Activated T-helper 9 cell treated with anti-CD3 and anti-CD28 coated beads, Interleukin-2, amount 50 U/mL, for 16 hours (primary cell): ENCODE results near the gene WIPF2.

Experiments
- DNase-seq: peaks from one replicate; pipeline ENCODE4 v3.0.0-alpha.2; 2020; ENCODE audit warnings: low read depth

The WIPF2 gene

DNA sequence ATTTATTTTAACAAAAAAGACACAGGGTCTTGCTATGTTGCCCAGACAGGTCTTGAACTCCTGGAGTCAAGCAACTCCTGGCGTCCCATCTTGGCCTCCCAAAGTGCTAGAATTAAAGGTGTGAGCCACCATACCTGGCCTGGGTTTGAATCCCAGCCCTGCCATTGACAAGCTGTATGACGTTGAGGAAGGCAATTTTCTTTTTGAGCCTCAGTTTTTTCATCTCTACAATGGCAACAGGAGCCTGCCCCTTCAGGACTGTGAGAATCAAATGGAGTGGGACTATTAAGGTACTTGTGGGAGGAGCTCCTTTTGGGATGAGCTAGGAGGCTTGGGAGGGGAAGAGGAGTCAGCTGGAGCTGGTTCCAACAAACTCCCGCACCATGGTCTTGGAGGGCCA is 96.1 kb downstream of the WIPF2 start:
- DNase-seq = no peak

GRCh38 chr17:40315678-40316570 is 96.8 kb downstream of the WIPF2 start:
- no peak for DNase-seq

GRCh38 chr17:40316571-40317344 is 97.7 kb downstream of the WIPF2 start:
- no peak for DNase-seq

- DNase-seq = no peak
Measured at GRCh38 chr17:40317345-40317873, 98.3 kb downstream of the WIPF2 start.

GRCh38 chr17:40317880-40318829 is 99.1 kb downstream of the WIPF2 start:
- DNase-seq = peak; percentile 87

GRCh38 chr17:40318830-40319391 is 99.8 kb downstream of the WIPF2 start:
- DNase-seq = no peak

DNA sequence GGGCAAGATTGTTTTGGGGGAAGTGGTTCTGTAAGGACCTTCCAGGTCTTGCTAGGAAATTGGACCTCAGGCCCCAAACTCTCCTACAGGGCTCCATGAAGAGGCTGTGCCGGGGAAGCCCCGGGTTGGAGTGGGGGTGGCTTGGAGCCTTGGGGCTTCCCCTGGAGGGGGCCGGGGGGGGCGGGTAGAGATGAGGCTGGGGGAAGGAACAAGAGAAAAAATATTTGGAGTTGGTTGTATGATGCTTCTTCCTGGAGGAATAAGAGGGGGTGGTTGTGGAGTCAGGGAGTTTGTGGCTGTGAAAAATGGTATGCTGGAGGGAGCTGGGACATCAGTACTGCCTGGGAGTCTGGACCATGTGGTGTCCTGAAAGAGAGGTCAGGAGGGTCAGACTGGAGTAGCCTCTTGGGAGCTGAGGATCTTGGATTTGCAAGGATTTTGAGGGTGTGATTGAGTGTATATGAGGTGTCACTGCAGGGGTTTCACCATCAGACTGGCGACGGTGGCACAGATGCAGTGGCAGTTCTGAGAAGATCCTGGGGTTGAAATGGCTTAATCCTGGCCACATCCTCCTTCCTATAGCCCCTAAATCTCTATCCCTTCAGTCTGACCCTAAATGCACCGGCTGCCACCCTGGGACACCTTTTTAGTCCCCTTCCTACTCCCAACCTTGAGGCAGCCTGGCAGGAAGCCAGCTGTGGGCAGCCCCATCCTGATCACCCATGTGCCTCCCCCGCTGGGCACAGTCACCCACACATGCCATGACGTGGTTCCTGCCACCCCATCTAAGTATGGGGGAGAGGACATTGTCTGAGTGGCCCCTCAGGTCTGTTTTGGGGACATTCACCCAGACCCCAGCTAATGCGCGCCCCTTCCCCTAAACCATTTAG is 100.8 kb downstream of the WIPF2 start:
- peak; percentile 73 for DNase-seq

- DNase-seq = no peak
Measured at GRCh38 chr17:40320756-40321523, 101.8 kb downstream of the WIPF2 start.

DNA sequence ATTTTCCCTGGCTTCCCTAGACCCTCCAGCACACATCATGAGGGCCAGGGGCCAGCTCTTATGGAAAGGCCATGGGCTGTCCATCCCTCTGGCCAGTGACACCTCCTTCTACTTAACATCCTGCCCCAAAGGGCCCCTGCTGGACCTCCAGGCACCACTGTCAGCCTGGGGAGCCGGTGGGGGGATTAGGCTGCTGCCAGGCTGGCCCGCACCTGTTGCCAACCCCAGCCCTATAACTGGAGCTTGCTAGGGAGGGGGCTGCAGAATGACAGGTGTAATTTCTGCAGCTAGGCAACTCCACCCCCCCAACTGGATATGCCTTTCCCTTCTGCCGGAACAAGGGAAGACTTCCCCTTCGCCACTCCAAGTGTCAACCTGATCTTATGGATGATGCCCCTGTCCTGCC is 102.4 kb downstream of the WIPF2 start:
- no peak for DNase-seq

GRCh38 chr17:40321961-40322357 is 102.9 kb downstream of the WIPF2 start:
- DNase-seq = no peak

DNA sequence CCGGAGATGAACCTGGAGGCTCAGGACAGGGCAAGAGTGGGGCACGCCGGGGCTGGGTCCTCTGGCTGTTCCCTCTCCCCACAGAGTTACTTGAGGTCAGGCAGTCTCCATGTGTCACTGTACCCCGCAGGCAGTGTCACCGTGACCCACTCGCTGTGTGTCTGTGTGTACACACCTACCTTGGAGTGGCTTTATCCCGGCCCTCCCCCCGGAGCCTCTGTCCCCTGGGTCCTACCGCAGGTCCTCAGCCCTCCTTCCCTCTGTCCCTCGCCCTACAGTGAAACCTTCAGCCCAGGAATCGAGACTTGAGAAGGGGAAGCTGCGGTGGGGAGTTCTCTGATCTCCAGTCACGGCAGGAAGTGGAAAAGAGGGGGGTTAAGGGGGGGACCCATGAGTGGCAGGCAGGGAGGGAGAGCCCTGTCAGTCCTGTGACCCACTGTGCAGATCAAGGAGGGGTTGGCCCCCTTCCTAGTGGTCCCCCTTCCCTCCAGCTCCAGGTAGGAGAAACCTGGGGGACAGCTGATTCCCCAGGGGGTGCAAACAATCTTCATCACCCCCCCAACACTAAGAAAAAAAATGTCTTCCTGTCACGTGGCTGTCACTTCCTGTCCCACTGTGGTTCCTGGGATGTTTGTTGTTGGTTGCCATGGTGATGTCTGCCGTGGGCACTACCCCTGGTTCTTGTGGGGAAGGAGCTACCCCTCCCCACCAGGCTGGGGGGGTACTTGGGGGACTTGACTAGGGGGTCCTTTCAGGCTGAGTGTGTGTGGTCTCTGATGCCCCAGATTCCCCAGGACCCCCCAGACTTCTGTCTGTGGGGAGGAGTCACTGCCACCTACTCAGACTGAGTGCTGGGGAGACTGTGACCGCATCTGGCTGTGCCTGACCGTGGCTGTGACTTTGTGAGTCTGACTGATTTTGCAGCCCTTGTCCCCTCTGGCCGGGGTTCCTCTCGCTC is 103.5 kb downstream of the WIPF2 start:
- peak; percentile 75 for DNase-seq

DNA sequence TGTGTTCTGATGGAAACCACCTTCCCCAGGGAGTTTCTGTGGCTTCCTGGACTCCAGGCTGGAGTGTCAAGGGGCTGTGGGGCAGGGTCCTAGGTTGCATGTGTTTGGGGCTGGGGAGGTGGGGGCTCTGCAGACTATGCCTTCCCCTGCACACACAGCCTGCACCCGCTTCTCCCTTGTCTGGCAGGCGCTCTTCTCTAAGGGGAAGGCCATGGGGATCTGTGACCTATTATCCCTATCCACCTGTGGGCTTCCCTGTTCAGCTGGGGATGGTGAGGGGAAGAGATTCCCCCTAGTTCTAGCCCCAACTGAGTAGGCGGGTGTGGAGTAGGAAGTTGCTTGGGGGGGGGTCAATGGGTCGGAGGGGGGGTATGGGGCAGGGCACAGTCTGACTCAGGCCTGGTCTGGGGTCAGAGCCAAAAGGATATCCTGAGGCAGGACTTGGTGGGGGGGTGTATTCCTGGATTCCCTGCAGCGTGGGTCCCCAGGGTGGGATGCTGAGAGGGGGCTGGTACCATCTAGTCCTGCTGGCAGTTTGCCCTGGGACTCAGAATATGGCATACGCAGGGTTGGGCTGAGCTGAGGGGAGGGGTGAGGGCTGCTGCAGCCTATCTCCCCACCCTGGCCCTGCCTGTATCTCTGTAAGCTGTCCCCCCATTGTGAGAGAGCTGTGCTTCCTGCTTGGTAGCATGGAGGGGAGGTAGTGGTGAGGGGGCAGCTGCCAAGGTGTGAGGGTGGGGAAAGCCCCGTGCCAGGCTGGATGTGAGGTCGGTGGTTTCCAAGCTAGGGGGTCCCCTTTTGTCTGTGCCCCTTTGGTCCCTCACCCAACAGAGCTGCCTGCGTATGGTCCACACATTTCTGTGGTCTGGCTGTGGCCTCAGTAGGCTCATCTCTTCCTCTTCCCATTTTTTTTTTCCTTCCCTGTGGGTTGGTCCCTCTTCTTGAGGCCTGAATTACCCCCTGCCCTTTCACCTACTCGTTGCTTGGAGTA is 104.6 kb downstream of the WIPF2 start:
- DNase-seq = peak; percentile 62

GRCh38 chr17:40325156-40326013 is 106.3 kb downstream of the WIPF2 start:
- no peak for DNase-seq

- no peak for DNase-seq
Measured at GRCh38 chr17:40326014-40326831, 107.1 kb downstream of the WIPF2 start.

GRCh38 chr17:40326832-40327199 is 107.7 kb downstream of the WIPF2 start:
- no peak for DNase-seq
